ENCODE measurements around the gene IFNLR1.

DNA sequence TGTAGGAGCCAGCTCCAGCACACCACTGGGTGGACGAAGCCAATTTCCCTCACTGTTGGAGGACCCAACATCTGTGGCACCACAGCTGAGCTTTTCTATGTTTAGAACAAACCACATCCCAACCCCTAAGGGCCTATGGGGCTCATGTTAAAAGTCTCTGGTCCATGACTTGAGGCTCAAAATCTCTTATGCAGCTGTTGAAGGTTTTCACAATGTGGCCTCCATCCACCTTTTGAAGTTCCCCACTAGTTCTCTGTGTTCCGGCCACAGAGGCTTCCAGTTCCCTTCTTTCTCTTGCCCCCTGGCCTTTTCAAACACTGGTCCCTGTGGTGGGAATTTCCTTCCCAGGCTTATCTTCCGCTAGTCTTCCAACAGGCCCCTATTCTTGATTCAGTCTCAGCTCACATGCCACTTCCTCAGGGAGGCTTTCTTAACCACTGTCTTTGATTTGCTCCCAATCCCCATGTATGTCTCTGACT is 3.9 kb upstream of the IFNLR1 start:
- TF ChIP-seq POLR2A (IDR thresholded peaks at IDR 0.05): no peak
- no peak for TF ChIP-seq EP300 (IDR thresholded peaks at IDR 0.05)
- no peak for TF ChIP-seq POLR2AphosphoS5 (IDR thresholded peaks at IDR 0.05)
